Inferior parietal cortex (tissue), 1 donor: Measurements from ENCODE around the gene ETFB.

ENCODE experiments used
- DNase-seq: peaks from one replicate; pipeline ENCODE4 v3.0.0-alpha.2; 2016; ENCODE audit errors: extremely low spot score

The ETFB gene

DNA sequence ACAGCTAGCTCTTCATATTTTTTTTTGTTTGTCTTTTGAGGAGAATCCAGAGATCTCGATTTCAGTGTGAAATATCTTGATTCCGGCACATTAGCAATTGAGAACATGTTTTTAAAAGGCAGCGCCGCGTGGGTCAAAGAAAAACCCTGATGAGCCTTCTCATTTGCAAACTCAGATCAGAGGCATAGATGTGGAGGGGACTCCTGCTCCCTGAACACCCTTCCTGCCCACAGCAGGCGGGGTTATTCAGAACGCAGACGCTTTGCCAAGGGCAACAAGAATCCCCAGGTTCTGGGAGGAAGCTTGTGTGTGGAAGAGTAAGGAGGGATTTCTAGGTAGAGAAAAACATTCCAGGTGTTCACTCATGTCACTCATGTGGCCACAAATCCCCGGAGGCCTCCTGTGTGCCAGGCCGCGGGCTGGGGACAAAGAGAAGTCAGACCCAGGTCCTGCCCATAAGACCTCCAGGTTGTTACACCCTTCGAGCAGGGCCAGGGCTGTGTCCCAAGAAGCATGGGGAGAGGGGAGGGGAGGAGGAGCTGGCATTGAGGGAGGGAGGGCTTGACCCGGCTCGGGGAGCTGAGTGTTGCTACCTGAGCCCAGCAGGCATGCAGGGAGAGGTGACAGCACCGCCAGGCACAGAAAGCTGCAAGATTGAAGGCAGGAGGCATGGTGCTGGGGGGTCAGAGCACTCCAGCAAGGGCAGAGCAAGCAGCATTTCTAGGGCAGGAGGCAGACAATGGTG lies 70.6 kb downstream of the ETFB start:
- no peak for DNase-seq
